Activated T-cell treated with anti-CD3 and anti-CD28 coated beads, Interleukin-2, amount 50 U/mL, for 24 hours (primary cell): ENCODE results near the gene TOR1B.
A peak's percentile ranks its signal among the peaks of the same experiment; 100 is the strongest.
"Not testable (repeated sequence)": the region's sequence is repeated elsewhere in the genome, so short reads cannot be mapped to it uniquely, and the experiment has no call there.

ENCODE experiments used
- DNase-seq: peaks from one replicate; pipeline ENCODE4 v3.0.0-alpha.2; 2020
- H3K27ac Mint-ChIP-seq: 2 replicates; pipeline ENCODE4 v1.8.0; 2020; ENCODE audit warnings: mild to moderate bottlenecking, mixed read lengths
- H3K27me3 Mint-ChIP-seq: 2 replicates; pipeline ENCODE4 v1.8.0; 2020; ENCODE audit warnings: mixed read lengths
- H3K36me3 Mint-ChIP-seq: 2 replicates; pipeline ENCODE4 v1.8.0; 2020; ENCODE audit warnings: low read depth, mixed read lengths
- H3K4me1 Mint-ChIP-seq: 2 replicates; pipeline ENCODE4 v1.8.0; 2020; ENCODE audit warnings: low read depth, mixed read lengths
- H3K4me3 Mint-ChIP-seq: 2 replicates; pipeline ENCODE4 v1.8.0; 2020; ENCODE audit warnings: mild to moderate bottlenecking, moderate library complexity, mixed read lengths
- H3K9me3 Mint-ChIP-seq: 2 replicates; pipeline ENCODE4 v1.8.0; 2020; ENCODE audit warnings: mixed read lengths

The TOR1B gene

GRCh38 chr9:129769669-129770068 is 33.3 kb upstream of the TOR1B start:
- Mint-ChIP-seq H3K4me3 (no peak overlapping the region), H3K36me3 (no peaks in the 10 kb centered on the region), H3K4me1 (no peaks in the 10 kb centered on the region), H3K27me3 (no peaks in the 10 kb centered on the region), H3K27ac (no peak overlapping the region), H3K9me3 (no peaks in the 10 kb centered on the region)
- DNase-seq: no peak

- Mint-ChIP-seq H3K27me3 (no peaks in the 10 kb centered on the region), H3K9me3 (no peaks in the 10 kb centered on the region), H3K27ac (no peak overlapping the region), H3K4me1 (no peaks in the 10 kb centered on the region), H3K4me3 (no peak overlapping the region), H3K36me3 (no peaks in the 10 kb centered on the region)
- DNase-seq: no peak
These were observed 32.2 kb upstream of the TOR1B start for GRCh38 chr9:129770741-129771140.

GRCh38 chr9:129773262-129774048 is 29.5 kb upstream of the TOR1B start:
- peaks cover 12% of the 10 kb centered on the region for H3K4me1 Mint-ChIP-seq
- H3K4me3 Mint-ChIP-seq: no peak overlapping the region
- no peaks in the 10 kb centered on the region for H3K36me3 Mint-ChIP-seq
- no peaks in the 10 kb centered on the region for H3K9me3 Mint-ChIP-seq
- peaks cover 9% of the 10 kb centered on the region for H3K27me3 Mint-ChIP-seq
- no peak for DNase-seq
- H3K27ac Mint-ChIP-seq: no peak overlapping the region

GRCh38 chr9:129774791-129775447 is 28.1 kb upstream of the TOR1B start:
- Mint-ChIP-seq H3K27ac (no peak overlapping the region), H3K4me3 (no peak overlapping the region), H3K36me3 (no peaks in the 10 kb centered on the region), H3K9me3 (no peaks in the 10 kb centered on the region), H3K27me3 (peaks cover 9% of the 10 kb centered on the region), H3K4me1 (peaks cover 12% of the 10 kb centered on the region)
- DNase-seq: no peak

GRCh38 chr9:129775448-129775798 is 27.6 kb upstream of the TOR1B start:
- no peaks in the 10 kb centered on the region for H3K9me3 Mint-ChIP-seq
- peaks cover 12% of the 10 kb centered on the region for H3K4me1 Mint-ChIP-seq
- no peaks in the 10 kb centered on the region for H3K36me3 Mint-ChIP-seq
- no peak for DNase-seq
- H3K4me3 Mint-ChIP-seq: no peak overlapping the region
- no peak overlapping the region for H3K27ac Mint-ChIP-seq
- peaks cover 9% of the 10 kb centered on the region for H3K27me3 Mint-ChIP-seq

GRCh38 chr9:129776096-129776495 is 26.9 kb upstream of the TOR1B start:
- H3K4me1 Mint-ChIP-seq: peaks cover 12% of the 10 kb centered on the region
- not testable (repeated sequence) for H3K9me3 Mint-ChIP-seq, H3K4me3 Mint-ChIP-seq, H3K36me3 Mint-ChIP-seq, DNase-seq, H3K27ac Mint-ChIP-seq, H3K27me3 Mint-ChIP-seq

GRCh38 chr9:129776566-129776937 is 26.4 kb upstream of the TOR1B start:
- no peak overlapping the region for H3K4me3 Mint-ChIP-seq
- no peak for DNase-seq
- peaks cover 12% of the 10 kb centered on the region for H3K4me1 Mint-ChIP-seq
- H3K27me3 Mint-ChIP-seq: peaks cover 9% of the 10 kb centered on the region
- no peaks in the 10 kb centered on the region for H3K36me3 Mint-ChIP-seq
- H3K27ac Mint-ChIP-seq: no peak overlapping the region
- no peaks in the 10 kb centered on the region for H3K9me3 Mint-ChIP-seq

GRCh38 chr9:129776938-129777768 is 25.8 kb upstream of the TOR1B start:
- peak overlapping the region; percentile 33 for H3K4me3 Mint-ChIP-seq
- DNase-seq: peak; percentile 39
- H3K27ac Mint-ChIP-seq: peak overlapping the region; percentile 59
- no peaks in the 10 kb centered on the region for H3K36me3 Mint-ChIP-seq
- H3K27me3 Mint-ChIP-seq: peaks cover 9% of the 10 kb centered on the region
- H3K4me1 Mint-ChIP-seq: peaks cover 12% of the 10 kb centered on the region
- no peaks in the 10 kb centered on the region for H3K9me3 Mint-ChIP-seq

GRCh38 chr9:129777769-129778130 is 25.2 kb upstream of the TOR1B start:
- H3K9me3 Mint-ChIP-seq: no peaks in the 10 kb centered on the region
- no peak for DNase-seq
- H3K4me1 Mint-ChIP-seq: peaks cover 12% of the 10 kb centered on the region
- H3K36me3 Mint-ChIP-seq: no peaks in the 10 kb centered on the region
- no peak overlapping the region for H3K27ac Mint-ChIP-seq
- H3K27me3 Mint-ChIP-seq: peaks cover 9% of the 10 kb centered on the region
- no peak overlapping the region for H3K4me3 Mint-ChIP-seq

- Mint-ChIP-seq H3K9me3 (no peaks in the 10 kb centered on the region), H3K4me1 (peaks cover 12% of the 10 kb centered on the region), H3K27me3 (peaks cover 9% of the 10 kb centered on the region), H3K27ac (no peak overlapping the region), H3K4me3 (no peak overlapping the region), H3K36me3 (no peaks in the 10 kb centered on the region)
- DNase-seq: no peak
These were observed 24.5 kb upstream of the TOR1B start for GRCh38 chr9:129778469-129778868.

- Mint-ChIP-seq H3K36me3 (no peaks in the 10 kb centered on the region), H3K9me3 (no peaks in the 10 kb centered on the region), H3K27ac (no peak overlapping the region), H3K27me3 (peaks cover 9% of the 10 kb centered on the region), H3K4me3 (no peak overlapping the region), H3K4me1 (peaks cover 12% of the 10 kb centered on the region)
- no peak for DNase-seq
These were observed 23.3 kb upstream of the TOR1B start for GRCh38 chr9:129779560-129780190.

- no peaks in the 10 kb centered on the region for H3K9me3 Mint-ChIP-seq
- no peak for DNase-seq
- H3K4me1 Mint-ChIP-seq: peaks cover 12% of the 10 kb centered on the region
These were observed 21.9 kb upstream of the TOR1B start for GRCh38 chr9:129781131-129781530.

GRCh38 chr9:129781981-129782380 is 21.0 kb upstream of the TOR1B start:
- Mint-ChIP-seq H3K27me3 (peaks cover 8% of the 10 kb centered on the region), H3K27ac (no peak overlapping the region), H3K4me1 (peaks cover 9% of the 10 kb centered on the region)

More at GRCh38 chr9:129781131-129781530, 21.9 kb upstream of the TOR1B start:
- Mint-ChIP-seq H3K4me3 (no peak overlapping the region), H3K36me3 (no peaks in the 10 kb centered on the region), H3K27me3 (peaks cover 9% of the 10 kb centered on the region), H3K27ac (no peak overlapping the region)

GRCh38 chr9:129783516-129784361 is 19.2 kb upstream of the TOR1B start:
- no peak overlapping the region for H3K4me3 Mint-ChIP-seq

More at GRCh38 chr9:129781981-129782380, 21.0 kb upstream of the TOR1B start:
- Mint-ChIP-seq H3K36me3 (no peaks in the 10 kb centered on the region), H3K4me3 (no peak overlapping the region), H3K9me3 (no peaks in the 10 kb centered on the region)
- no peak for DNase-seq

More at GRCh38 chr9:129783516-129784361, 19.2 kb upstream of the TOR1B start:
- no peaks in the 10 kb centered on the region for H3K36me3 Mint-ChIP-seq
- DNase-seq: peak; percentile 78
- H3K4me1 Mint-ChIP-seq: no peaks in the 10 kb centered on the region
- H3K9me3 Mint-ChIP-seq: no peaks in the 10 kb centered on the region
- H3K27me3 Mint-ChIP-seq: no peaks in the 10 kb centered on the region
- H3K27ac Mint-ChIP-seq: no peak overlapping the region
